H9 (cell line): ENCODE measurements around the gene DYRK1B. TPM values are rescaled to one million over a fixed set of nuclear protein-coding genes. Genes with fewer than 3 reads are reported as not detected.

Experiments used
- DNase-seq: peaks from one replicate; pipeline ENCODE4 v3.0.0-alpha.2; 2017
- H2AFZ ChIP-seq: one replicate; pipeline ENCODE4 v1.6.1; 2013; ENCODE audit warnings: mild to moderate bottlenecking, low read length, control low read depth, moderate library complexity
- H2AK5ac ChIP-seq: 2 replicates; pipeline ENCODE4 v1.6.1; 2013; ENCODE audit warnings: low read length, control low read depth, mixed read lengths; ENCODE audit not compliant: insufficient read length
- H2BK120ac ChIP-seq: one replicate; pipeline ENCODE4 v1.6.1; 2013; ENCODE audit warnings: low read depth, mild to moderate bottlenecking, low read length, control low read depth, inconsistent platforms; ENCODE audit not compliant: poor library complexity, severe bottlenecking
- H2BK12ac ChIP-seq: 2 replicates; pipeline ENCODE4 v1.6.1; 2013; ENCODE audit warnings: low read length, control low read depth, mixed read lengths, low read depth; ENCODE audit not compliant: insufficient read length
- H2BK15ac ChIP-seq: 2 replicates; pipeline ENCODE4 v1.6.1; 2013; ENCODE audit warnings: low read depth, low read length, control low read depth
- H2BK20ac ChIP-seq: one replicate; pipeline ENCODE4 v1.6.1; 2013; ENCODE audit warnings: low read depth, mild to moderate bottlenecking, low read length, control low read depth, inconsistent platforms; ENCODE audit not compliant: poor library complexity, severe bottlenecking
- H2BK5ac ChIP-seq: 2 replicates; pipeline ENCODE4 v1.6.1; 2013; ENCODE audit warnings: low read length, control low read depth, mixed read lengths; ENCODE audit not compliant: insufficient read length
- H3K14ac ChIP-seq: 2 replicates; pipeline ENCODE4 v1.6.1; 2013; ENCODE audit warnings: low read length, control low read depth; ENCODE audit not compliant: insufficient read depth
- H3K18ac ChIP-seq: 2 replicates; pipeline ENCODE4 v1.6.1; 2013; ENCODE audit warnings: low read depth, mild to moderate bottlenecking, mixed read lengths, low read length, control low read depth; ENCODE audit not compliant: insufficient read length
- H3K23ac ChIP-seq: 2 replicates; pipeline ENCODE4 v1.6.1; 2013; ENCODE audit warnings: low read length, control low read depth, mixed read lengths, low read depth; ENCODE audit not compliant: insufficient read length
- H3K23me2 ChIP-seq: 2 replicates; pipeline ENCODE4 v1.6.1; 2013; ENCODE audit warnings: low read depth, mild to moderate bottlenecking, mixed read lengths, low read length, control low read depth; ENCODE audit not compliant: insufficient read length, poor library complexity, severe bottlenecking
- H3K27ac ChIP-seq: 2 replicates; pipeline ENCODE4 v1.5.1; 2013; ENCODE audit warnings: low read length, control low read depth, mixed read lengths, low read depth; ENCODE audit not compliant: insufficient read length
- H3K27me3 ChIP-seq: 2 replicates; pipeline ENCODE4 v1.6.1; 2013; ENCODE audit warnings: low read length, control low read depth, inconsistent platforms; ENCODE audit not compliant: insufficient read depth
- H3K4ac ChIP-seq: 2 replicates; pipeline ENCODE4 v1.6.1; 2013; ENCODE audit warnings: low read depth, mild to moderate bottlenecking, control low read depth, inconsistent platforms, low read length, moderate library complexity
- H3K4me1 ChIP-seq: 2 replicates; pipeline ENCODE4 v1.6.1; 2013; ENCODE audit warnings: low read length, control low read depth, inconsistent platforms; ENCODE audit not compliant: insufficient read depth
- H3K4me2 ChIP-seq: 2 replicates; pipeline ENCODE4 v1.6.1; 2013; ENCODE audit warnings: low read length, control low read depth, mixed read lengths; ENCODE audit not compliant: insufficient read length, insufficient read depth
- H3K56ac ChIP-seq: 2 replicates; pipeline ENCODE4 v1.6.1; 2013; ENCODE audit warnings: low read depth, mild to moderate bottlenecking, mixed read lengths, low read length, control low read depth; ENCODE audit not compliant: insufficient read length
- H3K79me1 ChIP-seq: 2 replicates; pipeline ENCODE4 v1.6.1; 2013; ENCODE audit warnings: low read depth, mild to moderate bottlenecking, moderate library complexity, low read length, control low read depth, inconsistent platforms; ENCODE audit not compliant: insufficient read depth, poor library complexity, severe bottlenecking
- H3K79me2 ChIP-seq: 2 replicates; pipeline ENCODE4 v1.6.1; 2013; ENCODE audit warnings: low read length, control low read depth, inconsistent platforms; ENCODE audit not compliant: insufficient read depth
- H3K9ac ChIP-seq: 2 replicates; pipeline ENCODE4 v1.6.1; 2013; ENCODE audit warnings: low read length, control low read depth, mixed read lengths; ENCODE audit not compliant: insufficient read length; ENCODE audit errors: extremely low read depth
- H3K9me3 ChIP-seq: one replicate; pipeline ENCODE4 v1.6.1; 2013; ENCODE audit warnings: low read depth, low read length, inconsistent platforms; ENCODE audit not compliant: control insufficient read depth
- H3T11ph ChIP-seq: one replicate; pipeline ENCODE4 v1.6.1; 2013; ENCODE audit warnings: mild to moderate bottlenecking, low read length, control low read depth, inconsistent platforms
- H4K20me1 ChIP-seq: one replicate; pipeline ENCODE4 v1.6.1; 2013; ENCODE audit not compliant: control insufficient read depth, insufficient read length, insufficient read depth
- H4K5ac ChIP-seq: 2 replicates; pipeline ENCODE4 v1.6.1; 2013; ENCODE audit warnings: low read depth, mild to moderate bottlenecking, mixed read lengths, low read length, control low read depth; ENCODE audit not compliant: insufficient read length
- H4K8ac ChIP-seq: replicated peaks from 2 replicates; pipeline ENCODE4 v1.6.1; 2013; ENCODE audit warnings: low read length, control low read depth, mixed read lengths, low read depth; ENCODE audit not compliant: insufficient read length
- H4K91ac ChIP-seq: 2 replicates; pipeline ENCODE4 v1.6.1; 2013; ENCODE audit warnings: low read depth, mild to moderate bottlenecking, moderate library complexity, mixed read lengths, low read length, control low read depth; ENCODE audit not compliant: insufficient read length
- H3K27ac Mint-ChIP-seq, 3 experiments: 2 replicates in 2 of 3; 3 replicates in 1 of 3; pipeline ENCODE4 v1.8.0; 2020 to 2021; ENCODE audit warnings: mixed read lengths in 3 of 3, mild to moderate bottlenecking in 1 of 3, moderate library complexity in 1 of 3
- H3K27me3 Mint-ChIP-seq: 2 replicates; pipeline ENCODE4 v1.8.0; 2021; ENCODE audit warnings: low read depth, mild to moderate bottlenecking, moderate library complexity, mixed read lengths
- H3K36me3 Mint-ChIP-seq, 3 experiments: 2 replicates in 2 of 3; 3 replicates in 1 of 3; pipeline ENCODE4 v1.8.0; 2020 to 2021; ENCODE audit warnings: low read depth in 3 of 3, mixed read lengths in 3 of 3; ENCODE audit not compliant: insufficient read depth in 1 of 3
- H3K4me1 Mint-ChIP-seq, 2 experiments: 2 replicates each; pipeline ENCODE4 v1.8.0; 2020; ENCODE audit warnings: mixed read lengths in 2 of 2
- H3K4me3 Mint-ChIP-seq, 2 experiments: 2 replicates in 1 of 2; 3 replicates in 1 of 2; pipeline ENCODE4 v1.8.0; 2020 to 2021; ENCODE audit warnings: mild to moderate bottlenecking in 2 of 2, mixed read lengths in 2 of 2, moderate library complexity in 1 of 2
- H3K9me3 Mint-ChIP-seq, 2 experiments: 2 replicates in 1 of 2; 3 replicates in 1 of 2; pipeline ENCODE4 v1.8.0; 2020; ENCODE audit warnings: mild to moderate bottlenecking in 2 of 2, mixed read lengths in 2 of 2, moderate library complexity in 1 of 2
- CTCF ChIP-seq: fragments of 200-600 bp; sonication (generic); conservative IDR thresholded peaks from 3 replicates; pipeline ENCODE4 v1.8.0; 2021; ENCODE audit warnings: antibody characterized with exemption, mild to moderate bottlenecking
- WGBS: extraction: QIAGEN DNeasy Blood & Tissue Kit; methylation state at CpG from one replicate; pipeline ENCODE4 v1.1.7; 2013; ENCODE audit warnings: missing lambda C conversion rate, low lambda C conversion rate, mixed read lengths; ENCODE audit not compliant: insufficient read length; ENCODE audit errors: extremely low coverage; 5-methylcytosine and 5-hydroxymethylcytosine counted together
- total RNA-seq: library from RNA; stranded (reverse); gene quantifications from 2 replicates; pipeline ENCODE4 v1.2.1, GENCODE V29; 2021

The DYRK1B gene
- total RNA-seq, 1 experiment from 2014 or later, result 14.3 TPM

GRCh38 chr19:39807846-39808364 lies 26.1 kb downstream of the DYRK1B start:
- Histone ChIP-seq H3K4ac (no peak overlapping the region), H2BK5ac (no peak overlapping the region), H2AFZ (no peak overlapping the region), H3K4me1 (no peaks in the 10 kb centered on the region), H3K27ac (no peak overlapping the region), H3K18ac (no peak overlapping the region), H2AK5ac (no peak overlapping the region), H2BK15ac (no peak overlapping the region), H4K91ac (no peak overlapping the region), H3T11ph (no peak overlapping the region), H3K9ac (no peak overlapping the region), H2BK120ac (no peak overlapping the region), H3K9me3 (no peaks in the 10 kb centered on the region), H2BK12ac (no peak overlapping the region), H3K56ac (no peak overlapping the region), H3K79me1 (no peaks in the 10 kb centered on the region), H4K5ac (no peak overlapping the region), H3K79me2 (no peaks in the 10 kb centered on the region), H3K14ac (no peak overlapping the region), H3K27me3 (no peaks in the 10 kb centered on the region), H4K20me1 (no peaks in the 10 kb centered on the region), H2BK20ac (no peak overlapping the region), H3K4me2 (no peak overlapping the region), H3K23ac (no peak overlapping the region), H4K8ac (no peak overlapping the region), H3K23me2 (no peaks in the 10 kb centered on the region)
- H3K9me3 Mint-ChIP-seq, result no peaks in the 10 kb centered on the region
- no peak overlapping the region for H3K27ac Mint-ChIP-seq
- peaks cover 2% of the 10 kb centered on the region for H3K27me3 Mint-ChIP-seq
- WGBS, result no CpG with 5 or more reads among the region's 5 CpGs
- no peak for DNase-seq
- no peaks in the 10 kb centered on the region; a peak in 1 of 7 replicates for H3K36me3 Mint-ChIP-seq
- no peak overlapping the region for H3K4me3 Mint-ChIP-seq
- no peak for TF ChIP-seq CTCF
- peaks cover 3 to 12% of the 10 kb centered on the region in 2 experiments for H3K4me1 Mint-ChIP-seq
